NK-92 treated with Interleukin-12 subunit alpha and Interleukin-12 subunit beta, amount 100 ng/mL, for 24 hours (cell line): ENCODE measurements around the gene CHMP2A.
"Not testable (repeated sequence)": the region's sequence is repeated elsewhere in the genome, so short reads cannot be mapped to it uniquely, and the experiment has no call there.

Experiments
- DNase-seq: peaks from one replicate; lab custom pipeline; 2025; lab: John Stamatoyannopoulos, UW

The CHMP2A gene

DNA sequence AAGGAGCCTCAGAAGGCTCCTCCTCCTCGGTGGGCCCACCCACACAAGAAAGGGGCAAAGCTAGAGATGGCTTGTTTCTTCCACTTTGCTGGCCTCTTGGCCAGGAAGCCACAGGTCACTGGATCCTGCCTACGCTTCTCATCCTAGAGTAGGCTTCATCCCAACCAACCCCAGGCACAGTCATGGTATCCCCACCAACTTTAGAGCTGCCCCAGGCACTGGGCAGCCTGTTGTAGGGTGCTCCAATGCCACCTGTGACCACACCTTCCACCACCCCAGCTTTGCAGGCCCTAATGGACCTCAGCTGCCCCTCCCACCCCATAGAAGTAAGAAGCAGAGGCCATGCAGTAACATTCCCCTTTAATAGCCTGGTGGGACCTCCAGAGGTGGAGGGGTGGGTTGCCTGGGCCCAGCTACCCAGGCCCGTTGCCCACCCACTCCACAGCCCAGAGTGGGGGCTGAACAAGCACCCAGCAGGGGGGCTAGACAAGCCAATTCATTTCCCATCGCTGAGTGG is 522 bp upstream of the CHMP2A start:
- no peak for DNase-seq

DNA sequence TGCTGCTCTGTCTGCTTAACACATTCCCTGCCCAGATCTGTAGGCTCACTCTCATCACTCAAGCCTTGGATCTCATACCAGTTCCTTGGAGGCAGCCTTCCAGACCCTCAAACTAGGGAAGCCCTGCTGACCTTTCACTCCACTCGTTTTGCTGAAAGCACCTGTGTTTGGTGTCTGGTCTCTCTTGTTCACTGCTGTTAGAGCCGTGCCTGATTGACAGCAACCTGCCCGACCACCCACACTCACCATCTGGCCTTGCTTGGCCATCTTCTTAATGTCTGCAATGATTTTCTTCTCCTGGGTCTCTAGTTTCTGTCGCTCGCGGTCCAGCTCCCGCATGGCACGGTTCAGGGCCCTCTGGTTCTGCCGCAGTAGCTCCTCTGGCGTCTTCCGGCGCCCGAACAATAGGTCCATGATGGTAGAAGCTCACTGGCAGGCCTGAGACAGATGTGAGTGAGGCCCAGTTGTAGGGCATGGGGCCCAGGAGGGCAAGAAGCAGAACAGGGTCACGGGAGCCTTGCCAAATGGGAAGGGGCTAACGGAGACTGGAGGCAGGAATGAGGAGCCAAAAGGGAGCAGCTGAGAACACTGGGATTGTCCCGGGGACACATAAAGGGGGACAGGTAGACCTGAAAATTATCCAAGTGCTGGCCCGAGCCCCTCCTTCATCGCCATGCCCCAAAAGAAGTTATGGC is 959 bp downstream of the CHMP2A start:
- DNase-seq, result no peak

DNA sequence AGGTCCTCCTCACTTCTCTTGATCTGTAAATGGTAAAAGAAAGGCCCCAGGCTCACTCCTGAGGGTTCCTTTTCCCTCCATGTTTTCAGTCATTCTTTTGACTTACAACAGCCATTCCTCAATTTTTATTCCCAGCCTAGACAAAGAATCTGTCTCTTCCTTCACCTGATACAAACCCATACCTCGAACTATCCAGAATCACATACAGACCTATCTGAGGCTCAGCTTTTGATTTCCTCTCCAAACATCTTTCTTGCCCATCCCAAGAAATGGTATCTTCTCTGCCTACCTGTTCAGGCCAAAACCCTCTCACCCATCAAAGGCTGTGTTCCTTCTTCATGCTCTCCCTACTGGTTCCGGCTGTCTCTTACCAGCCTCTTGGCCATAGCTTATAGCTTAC is 2.2 kb downstream of the CHMP2A start:
- no peak for DNase-seq

DNA sequence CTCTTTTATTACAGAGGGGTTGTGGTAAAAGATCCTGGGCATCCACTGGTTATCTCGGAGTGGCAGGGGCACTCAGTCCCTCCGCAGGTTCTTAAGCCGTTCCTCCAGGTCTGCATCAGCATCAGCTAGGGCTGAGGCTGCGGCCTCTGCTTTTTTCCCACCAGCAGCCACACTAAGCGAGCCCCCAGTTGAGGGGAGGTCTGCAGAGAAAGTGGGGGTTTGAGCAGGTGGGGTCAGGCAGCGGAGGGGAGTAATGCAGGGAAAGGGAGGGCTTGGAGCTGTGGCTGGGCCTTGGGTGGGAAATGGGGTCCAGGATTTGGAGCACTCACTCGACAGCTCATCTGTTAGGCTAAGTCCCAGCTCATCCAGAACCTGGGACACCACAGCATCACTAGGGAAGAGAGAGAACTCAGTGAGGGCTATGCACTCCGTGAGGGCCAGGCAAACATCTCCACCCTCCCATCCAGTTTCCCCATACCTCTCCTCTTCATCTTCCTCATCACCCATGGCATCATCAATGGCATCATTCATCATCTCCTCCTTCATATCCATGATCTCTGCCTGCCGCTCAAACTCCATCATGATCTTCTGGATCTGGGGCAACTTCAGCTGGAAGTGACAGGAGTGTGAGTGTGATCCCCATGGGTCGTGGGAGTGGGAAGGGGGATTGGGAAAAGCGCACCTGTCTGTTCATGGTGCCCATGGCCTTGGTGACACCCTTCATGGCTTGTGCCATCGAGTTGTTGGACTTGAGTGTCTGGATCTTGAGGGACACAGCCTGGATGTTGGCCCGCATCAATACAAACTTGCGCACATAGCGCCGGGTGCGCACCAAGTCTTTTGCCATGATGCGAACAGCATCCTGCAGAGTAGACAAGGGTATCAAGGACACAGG is 3.1 kb downstream of the CHMP2A start:
- no peak for DNase-seq

DNA sequence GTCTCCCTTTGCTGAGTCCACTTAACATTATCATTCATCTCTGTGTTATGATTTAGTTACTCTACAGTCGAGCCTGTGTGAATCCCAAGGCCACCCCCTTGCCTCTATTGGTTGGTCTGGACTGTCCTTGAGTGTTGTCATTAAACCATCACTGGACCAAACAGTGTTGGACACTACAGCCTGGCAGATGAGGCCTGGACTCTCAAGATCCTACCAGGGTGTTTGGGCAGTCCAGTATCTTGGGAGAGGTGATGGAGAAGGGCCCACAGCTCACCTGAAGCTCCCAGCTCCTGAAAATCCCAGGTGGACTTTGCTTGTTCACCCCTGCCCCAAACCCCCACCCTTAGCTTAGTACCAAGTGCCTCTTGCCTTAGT is 3.8 kb downstream of the CHMP2A start:
- DNase-seq, result no peak

DNA sequence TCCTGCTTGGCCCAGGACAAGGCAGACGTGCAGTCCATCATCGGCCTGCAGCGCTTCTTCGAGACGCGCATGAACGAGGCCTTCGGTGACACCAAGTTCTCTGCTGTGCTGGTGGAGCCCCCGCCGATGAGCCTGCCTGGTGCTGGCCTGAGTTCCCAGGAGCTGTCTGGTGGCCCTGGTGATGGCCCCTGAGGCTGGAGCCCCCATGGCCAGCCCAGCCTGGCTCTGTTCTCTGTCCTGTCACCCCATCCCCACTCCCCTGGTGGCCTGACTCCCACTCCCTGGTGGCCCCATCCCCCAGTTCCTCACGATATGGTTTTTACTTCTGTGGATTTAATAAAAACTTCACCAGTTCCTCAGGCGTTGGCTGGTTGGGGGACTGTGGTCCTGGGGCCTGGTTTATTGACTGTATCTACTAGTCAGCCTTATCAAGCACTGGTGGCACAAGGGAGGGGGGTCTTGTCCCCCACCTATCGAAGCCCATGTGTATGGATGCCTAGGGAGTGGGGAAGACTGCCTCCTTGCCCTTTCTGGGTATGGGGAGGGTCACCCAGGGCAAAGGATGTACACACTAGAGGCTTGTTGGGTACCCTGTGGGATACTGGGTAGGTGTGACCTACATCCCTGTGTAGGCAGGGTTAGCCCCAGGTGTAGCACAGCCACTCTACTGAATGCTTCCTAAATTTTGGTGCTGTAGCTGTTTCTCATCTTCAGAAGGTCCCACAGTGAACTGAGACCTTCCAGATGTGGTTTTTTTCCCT is 4.4 kb downstream of the CHMP2A start:
- no peak for DNase-seq

DNA sequence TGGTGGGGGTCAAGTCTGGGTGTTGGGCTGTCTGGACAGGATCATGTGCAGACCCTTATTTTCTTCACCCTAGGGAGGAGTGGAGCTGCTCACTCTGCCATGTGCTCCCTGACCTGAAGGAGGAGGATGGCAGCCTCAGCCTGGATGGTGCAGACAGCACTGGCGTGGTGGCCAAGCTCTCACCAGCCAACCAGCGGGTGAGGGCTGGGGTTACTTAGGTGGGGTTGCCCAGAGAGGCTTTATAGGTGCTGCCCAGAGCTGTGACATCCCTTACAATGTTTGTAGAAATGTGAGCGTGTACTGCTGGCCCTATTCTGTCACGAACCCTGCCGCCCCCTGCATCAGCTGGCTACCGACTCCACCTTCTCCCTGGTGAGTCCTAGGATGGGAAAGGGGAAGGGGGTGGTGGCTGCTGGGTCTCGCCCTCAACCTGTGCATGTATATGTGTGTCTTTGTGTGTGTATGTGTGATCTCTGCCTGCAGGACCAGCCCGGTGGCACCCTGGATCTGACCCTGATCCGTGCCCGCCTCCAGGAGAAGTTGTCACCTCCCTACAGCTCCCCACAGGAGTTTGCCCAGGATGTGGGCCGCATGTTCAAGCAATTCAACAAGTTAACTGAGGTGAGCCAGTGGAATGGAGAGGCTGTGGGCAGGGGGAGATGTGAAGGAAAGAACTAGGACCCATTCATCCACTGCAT is 5.1 kb downstream of the CHMP2A start:
- DNase-seq, result no peak

DNA sequence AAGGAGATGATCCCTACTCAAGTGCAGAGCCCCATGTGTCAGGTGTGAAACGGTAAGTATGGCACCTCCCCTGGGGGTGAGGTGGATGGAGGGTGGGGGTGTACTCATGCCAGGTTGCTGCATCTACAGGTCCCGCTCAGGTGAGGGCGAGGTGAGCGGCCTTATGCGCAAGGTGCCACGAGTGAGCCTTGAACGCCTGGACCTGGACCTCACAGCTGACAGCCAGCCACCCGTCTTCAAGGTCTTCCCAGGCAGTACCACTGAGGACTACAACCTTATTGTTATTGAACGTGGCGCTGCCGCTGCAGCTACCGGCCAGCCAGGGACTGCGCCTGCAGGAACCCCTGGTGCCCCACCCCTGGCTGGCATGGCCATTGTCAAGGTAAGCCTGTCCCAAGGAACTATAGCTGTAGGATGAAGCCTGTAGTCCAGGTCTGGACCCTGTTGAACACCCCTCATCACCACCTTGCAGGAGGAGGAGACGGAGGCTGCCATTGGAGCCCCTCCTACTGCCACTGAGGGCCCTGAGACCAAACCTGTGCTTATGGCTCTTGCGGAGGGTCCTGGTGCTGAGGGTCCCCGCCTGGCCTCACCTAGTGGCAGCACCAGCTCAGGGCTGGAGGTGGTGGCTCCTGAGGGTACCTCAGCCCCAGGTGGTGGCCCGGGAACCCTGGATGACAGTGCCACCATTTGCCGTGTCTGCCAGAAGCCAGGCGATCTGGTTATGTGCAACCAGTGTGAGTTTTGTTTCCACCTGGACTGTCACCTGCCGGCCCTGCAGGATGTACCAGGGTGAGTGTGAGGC is 5.8 kb downstream of the CHMP2A start:
- no peak for DNase-seq

DNA sequence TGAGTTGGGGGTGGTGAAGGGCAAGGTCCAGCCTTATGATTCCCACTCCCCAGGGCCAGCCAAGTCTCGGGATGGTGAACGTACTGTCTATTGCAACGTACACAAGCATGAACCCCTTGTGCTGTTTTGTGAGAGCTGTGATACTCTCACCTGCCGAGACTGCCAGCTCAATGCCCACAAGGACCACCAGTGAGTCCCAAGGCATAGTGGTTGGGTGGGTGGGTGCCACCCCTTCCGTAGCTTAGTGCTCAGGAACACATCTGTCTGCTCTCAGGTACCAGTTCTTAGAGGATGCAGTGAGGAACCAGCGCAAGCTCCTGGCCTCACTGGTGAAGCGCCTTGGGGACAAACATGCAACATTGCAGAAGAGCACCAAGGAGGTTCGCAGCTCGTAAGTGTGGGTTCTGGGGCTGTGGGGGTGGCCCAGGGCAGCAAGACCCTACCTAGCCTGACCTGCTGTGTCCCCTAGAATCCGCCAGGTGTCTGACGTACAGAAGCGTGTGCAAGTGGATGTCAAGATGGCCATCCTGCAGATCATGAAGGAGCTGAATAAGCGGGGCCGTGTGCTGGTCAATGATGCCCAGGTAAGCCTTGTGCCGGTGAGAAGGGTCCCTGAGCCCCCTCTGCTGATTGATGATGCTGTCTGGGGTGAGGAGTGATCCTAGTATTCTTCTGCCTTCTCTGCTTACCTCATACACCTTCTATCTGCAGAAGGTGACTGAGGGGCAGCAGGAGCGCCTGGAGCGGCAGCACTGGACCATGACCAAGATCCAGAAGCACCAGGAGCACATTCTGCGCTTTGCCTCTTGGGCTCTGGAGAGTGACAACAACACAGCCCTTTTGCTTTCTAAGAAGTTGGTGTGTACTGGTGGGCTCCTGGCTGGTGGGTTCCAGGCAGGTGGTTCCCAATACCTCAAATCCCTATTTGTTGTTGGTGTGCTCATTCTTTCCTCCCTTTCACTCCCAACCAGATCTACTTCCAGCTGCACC is 7.3 kb downstream of the CHMP2A start:
- DNase-seq, result no peak

DNA sequence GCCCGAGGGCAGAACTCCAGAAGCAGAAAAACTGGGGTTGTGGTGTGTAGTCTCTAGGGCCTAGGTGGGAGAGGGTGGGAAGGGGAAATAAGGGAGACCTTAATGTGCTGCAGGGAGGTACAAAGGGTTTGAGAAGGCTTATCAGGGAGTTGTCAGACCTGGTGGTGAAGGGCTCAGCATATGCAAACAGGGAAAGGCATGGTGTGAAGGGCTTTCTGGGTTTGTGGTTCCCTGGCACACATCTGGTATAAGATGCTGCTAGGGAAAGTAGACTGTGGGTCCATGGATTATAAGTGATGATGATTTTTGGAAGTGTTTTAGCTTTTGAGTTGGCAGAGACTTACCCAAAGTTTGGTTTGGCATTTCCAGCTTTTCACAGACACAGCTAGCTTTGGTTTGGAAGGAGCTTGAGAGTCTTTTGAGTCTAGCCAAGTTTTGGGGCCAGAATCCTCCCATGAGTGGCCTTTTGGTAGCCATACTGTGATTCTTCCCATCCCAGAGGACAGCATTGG is 8.8 kb downstream of the CHMP2A start:
- no peak for DNase-seq

DNA sequence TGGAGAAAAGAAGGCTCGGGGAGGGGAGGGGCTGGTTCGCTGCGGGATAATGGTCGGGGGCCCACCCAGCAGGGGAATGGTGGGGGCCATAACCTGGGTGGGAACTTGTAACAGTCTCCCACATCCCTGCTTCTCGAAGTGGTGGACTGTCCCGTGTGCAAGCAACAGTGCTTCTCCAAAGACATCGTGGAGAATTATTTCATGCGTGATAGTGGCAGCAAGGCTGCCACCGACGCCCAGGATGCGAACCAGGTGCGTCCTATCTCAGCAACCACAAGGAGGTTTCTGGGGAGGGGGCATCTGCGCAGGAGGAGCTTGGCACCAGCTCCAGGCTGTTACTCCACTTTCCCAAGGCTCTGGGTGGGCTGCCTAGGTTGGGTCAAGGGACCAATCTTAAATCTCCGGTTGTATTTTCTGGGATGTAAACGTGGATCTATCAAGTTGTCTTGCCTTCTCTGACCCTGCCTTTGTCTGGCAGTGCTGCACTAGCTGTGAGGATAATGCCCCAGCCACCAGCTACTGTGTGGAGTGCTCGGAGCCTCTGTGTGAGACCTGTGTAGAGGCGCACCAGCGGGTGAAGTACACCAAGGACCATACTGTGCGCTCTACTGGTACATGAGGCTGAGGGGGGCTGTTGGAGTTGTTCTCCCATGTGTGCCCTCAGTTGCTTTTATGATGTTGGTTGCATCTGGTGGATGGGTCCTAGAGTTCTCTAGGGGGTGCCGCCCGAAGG is 9.5 kb downstream of the CHMP2A start:
- no peak for DNase-seq

DNA sequence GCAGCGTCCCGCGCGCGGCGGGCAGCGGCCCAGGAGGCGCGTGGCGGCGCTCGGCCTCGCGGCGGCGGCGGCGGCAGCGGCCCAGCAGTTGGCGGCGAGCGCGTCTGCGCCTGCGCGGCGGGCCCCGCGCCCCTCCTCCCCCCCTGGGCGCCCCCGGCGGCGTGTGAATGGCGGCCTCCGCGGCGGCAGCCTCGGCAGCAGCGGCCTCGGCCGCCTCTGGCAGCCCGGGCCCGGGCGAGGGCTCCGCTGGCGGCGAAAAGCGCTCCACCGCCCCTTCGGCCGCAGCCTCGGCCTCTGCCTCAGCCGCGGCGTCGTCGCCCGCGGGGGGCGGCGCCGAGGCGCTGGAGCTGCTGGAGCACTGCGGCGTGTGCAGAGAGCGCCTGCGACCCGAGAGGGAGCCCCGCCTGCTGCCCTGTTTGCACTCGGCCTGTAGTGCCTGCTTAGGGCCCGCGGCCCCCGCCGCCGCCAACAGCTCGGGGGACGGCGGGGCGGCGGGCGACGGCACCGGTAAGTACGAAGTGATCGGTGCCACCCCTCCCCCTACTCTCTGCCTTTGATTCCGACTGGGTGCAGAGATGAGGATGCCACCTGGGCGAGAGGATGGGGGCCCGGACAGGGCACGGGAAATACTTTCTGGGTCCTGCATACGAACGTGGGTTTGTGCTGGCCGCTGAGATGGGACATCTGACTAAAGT is 10.2 kb downstream of the CHMP2A start:
- no peak for DNase-seq

DNA sequence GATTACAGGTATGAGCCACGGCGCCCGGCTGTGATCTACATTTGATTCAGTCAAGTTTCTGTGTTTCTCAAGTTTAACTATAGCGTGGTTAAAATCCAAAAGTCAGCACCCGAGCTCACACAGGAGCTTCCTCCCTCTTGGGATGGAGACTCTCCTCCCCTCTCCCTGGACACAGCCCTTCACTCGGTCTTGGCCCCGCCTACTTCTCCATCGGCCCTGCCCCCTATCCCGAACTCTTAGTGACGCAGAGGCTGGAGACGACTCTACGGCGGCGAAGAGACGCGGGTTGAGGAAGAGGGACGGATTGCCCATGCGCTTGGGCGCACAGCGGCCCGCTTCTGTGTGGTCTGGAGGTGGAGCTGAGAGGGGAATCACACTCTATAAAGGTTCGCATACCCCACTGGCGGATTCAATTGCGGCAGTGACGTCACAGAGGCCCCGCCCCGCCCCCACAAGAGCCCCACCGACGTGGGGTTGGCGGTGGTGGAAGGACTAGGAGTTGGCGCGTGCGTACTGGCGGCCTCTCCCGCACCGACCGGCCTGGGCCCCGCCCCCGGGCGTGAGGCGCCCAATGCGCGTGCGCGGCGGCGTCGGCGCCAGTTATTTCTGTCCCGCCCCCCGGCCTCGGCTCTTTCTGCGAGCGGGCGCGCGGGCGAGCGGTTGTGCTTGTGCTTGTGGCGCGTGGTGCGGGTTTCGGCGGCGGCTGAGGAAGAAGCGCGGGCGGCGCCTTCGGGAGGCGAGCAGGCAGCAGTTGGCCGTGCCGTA is 10.9 kb downstream of the CHMP2A start, which contains the start of gene TRIM28:
Gene TRIM28, plus strand, starts transcription at position 239 of the 765 bp plus-strand sequence. CDS start 694 bp downstream, outside the sequence.
- DNase-seq, result no peak

DNA sequence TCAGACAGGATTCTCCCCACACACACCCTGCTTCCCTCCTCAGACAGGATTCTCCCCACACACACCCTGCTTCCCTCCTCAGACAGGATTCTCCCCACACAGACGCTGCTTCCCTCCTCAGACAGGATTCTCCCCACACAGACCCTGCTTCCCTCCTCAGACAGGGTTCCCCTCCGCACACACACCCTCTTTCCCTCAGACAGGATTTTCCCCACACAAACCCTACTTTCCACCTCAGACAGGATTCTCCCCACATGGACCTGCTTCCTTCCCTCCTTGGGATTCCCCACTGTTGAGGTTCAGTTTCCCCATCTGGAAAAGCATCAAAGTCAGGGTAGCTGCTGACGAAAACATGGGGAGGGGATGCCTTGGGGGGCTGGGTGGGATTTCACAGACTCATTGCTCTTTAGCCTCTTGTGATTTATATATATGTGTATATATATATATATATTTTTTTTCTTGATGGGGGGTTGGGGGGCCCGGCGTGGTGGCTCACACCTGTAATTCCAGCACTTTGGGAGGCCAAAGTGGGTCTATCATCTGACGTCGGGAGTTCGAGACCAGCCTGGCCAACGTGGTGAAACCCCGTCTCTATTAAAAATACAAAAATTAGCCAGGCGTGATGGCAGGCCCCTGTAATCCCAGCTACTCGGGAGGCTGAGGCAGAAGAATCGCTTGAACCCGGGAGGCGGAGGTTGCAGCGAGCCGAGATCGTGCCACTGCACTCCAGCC is 12.1 kb downstream of the CHMP2A start:
- not testable (repeated sequence) for DNase-seq

DNA sequence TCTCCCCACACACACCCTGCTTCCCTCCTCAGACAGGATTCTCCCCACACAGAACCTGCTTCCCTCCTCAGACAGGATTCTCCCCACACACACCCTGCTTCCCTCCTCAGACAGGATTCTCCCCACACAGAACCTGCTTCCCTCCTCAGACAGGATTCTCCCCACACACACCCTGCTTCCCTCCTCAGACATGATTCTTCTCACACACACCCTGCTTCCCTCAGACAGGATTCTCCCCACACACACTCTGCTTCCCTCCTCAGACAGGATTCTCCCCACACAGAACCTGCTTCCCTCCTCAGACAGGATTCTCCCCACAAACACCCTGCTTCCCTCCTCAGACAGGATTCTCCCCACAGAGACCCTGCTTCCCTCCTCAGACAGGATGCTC is 15.7 kb downstream of the CHMP2A start:
- not testable (repeated sequence) for DNase-seq
